RPMI8226 (cell line): ENCODE results near the gene MACC1.
A peak's percentile ranks its signal among the peaks of the same experiment; 100 is the strongest.
"Not testable (repeated sequence)": the region's sequence is repeated elsewhere in the genome, so short reads cannot be mapped to it uniquely, and the experiment has no call there.

ENCODE experiments used
- DNase-seq: peaks from one replicate; pipeline ENCODE4 v3.0.0-alpha.2; 2015

The MACC1 gene

DNA sequence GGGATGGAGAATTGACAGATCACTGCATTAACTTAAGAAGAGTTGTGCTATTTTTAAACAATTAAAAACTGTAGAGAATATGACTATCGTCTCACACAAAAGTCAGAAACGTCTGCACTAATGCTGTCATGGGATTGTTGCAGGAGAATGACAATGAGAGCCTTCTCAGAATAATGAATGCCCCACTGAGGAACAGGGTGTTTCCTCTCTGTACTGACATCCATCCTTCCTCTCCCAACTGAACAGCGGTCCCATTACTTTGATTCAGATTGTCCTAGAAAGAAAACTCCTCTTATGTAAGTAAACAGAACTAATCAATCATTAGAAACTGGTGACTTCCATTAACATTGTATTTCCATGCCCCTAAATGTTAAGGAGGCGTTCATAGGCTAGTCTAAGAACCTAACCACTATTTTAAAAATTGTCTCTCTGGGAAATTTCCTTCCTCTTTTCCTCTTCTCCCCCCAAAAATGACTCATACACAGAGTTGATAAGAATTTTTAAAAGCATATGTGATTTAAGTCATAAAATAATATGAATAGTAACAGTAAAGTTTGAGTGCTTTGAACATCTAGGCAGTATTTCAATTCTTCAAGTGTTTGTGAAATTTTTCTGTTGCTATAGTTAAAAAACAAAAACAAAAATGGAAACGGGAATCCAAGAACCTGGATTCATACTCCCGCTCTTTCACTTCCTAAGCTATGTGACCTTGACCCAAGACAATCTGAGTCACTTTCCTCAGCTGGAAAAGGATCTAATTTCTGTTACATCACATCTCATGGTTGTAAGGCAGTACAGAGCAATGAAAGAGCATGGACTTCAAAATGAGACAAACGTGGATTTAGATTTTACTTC, 12.7 kb upstream of the MACC1 start:
- DNase-seq, result no peak

- DNase-seq, result no peak
Observed at GRCh38 chr7:20229081-20229480, 11.9 kb upstream of the MACC1 start.

DNA sequence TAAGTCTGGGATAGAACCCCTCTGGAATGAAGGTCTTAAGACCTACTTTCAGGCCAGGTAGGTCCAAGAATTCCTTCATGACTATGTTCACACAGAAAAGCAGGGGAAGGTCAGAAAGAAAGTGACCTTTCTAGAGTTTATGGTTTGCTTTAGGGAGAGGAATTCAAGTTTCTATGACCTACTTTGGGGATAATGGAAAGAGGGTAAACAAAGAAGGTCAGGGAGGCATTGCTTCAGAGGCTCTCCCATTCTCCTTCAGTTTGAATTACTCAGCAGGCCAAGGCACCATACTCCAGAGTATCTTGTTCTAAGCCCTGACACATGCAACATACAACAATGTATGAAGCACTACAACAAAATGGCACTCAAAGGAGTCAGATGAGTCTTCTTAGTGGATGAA, 11.5 kb upstream of the MACC1 start:
- DNase-seq, result no peak

- no peak for DNase-seq
Observed at GRCh38 chr7:20227291-20227795, 10.2 kb upstream of the MACC1 start.

DNA sequence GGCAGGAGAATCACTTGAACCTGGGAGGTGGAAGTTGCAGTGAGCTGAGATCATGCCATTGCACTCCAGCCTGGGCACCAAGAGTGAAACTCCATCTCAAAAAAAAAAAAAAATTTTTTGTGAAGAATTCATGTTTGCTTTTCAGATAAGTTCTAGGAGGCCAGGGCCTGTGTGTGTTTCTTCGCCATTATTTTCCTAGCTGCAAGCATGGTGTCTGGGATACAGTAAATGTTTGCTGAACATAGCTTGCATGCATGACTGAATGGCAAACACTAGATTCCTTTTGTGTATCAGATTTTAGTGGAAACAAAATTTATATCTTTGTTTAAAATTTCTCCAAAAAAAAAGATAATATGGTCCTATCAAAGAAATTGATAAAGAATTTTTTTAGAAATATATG, 9.7 kb upstream of the MACC1 start:
- DNase-seq, result no peak

- no peak for DNase-seq
Observed at GRCh38 chr7:20225384-20225783, 8.2 kb upstream of the MACC1 start.

GRCh38 chr7:20224025-20224424, 6.8 kb upstream of the MACC1 start:
- no peak for DNase-seq

- no peak for DNase-seq
Observed at GRCh38 chr7:20223356-20223755, 6.2 kb upstream of the MACC1 start.

DNA sequence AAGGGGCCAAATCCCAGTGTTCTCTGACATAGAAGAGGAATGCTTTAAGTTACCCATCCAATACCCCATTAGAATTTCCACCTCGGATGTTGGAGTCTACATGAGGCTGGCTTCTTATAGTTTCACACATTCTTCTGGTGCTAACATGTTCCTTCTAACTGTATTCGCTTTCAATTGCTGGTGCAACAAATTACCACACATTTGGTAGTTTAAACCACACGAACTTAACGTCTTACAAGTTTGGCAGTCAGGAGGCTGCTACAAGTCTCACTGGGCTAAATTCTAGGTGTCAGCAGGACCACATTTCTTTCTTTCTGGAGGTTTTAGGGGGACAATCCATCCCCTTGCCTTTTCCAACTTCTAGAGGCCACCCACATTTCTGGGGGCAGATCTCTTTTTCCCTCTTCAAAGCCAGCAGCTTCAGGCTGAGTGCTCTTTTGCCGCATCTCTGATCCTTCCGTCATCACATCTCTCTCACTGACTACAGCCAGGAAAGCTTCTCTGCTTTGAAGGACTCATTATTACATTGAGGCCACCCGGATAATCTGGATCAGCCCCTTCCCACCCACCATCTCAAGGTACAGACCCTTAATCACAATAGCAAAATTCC, 5.1 kb upstream of the MACC1 start:
- no peak for DNase-seq

- DNase-seq, result peak; percentile 23
Observed at GRCh38 chr7:20220921-20221547, 3.9 kb upstream of the MACC1 start.

DNA sequence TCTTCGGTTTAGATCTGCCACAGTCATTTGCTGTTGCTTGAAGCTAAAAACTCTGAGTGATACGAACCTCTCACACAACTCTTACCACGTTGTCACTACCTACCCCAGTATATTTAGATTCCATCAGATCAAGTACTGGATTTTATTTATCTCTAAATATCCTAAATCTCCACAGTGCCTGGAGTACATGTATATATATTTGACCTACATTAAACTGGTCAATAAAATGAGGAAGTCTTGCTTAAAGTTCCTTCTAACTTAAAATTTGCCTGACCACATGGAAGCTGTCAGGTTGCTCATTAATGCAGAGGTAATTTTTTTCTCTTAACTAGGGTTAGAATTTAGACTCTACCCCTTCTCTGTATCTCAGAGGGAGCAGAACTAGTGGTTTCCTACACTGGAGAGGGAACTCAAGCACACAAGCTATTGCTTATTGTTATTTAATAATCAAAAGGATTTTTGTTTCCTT, 3.1 kb upstream of the MACC1 start:
- peak; percentile 54 for DNase-seq

DNA sequence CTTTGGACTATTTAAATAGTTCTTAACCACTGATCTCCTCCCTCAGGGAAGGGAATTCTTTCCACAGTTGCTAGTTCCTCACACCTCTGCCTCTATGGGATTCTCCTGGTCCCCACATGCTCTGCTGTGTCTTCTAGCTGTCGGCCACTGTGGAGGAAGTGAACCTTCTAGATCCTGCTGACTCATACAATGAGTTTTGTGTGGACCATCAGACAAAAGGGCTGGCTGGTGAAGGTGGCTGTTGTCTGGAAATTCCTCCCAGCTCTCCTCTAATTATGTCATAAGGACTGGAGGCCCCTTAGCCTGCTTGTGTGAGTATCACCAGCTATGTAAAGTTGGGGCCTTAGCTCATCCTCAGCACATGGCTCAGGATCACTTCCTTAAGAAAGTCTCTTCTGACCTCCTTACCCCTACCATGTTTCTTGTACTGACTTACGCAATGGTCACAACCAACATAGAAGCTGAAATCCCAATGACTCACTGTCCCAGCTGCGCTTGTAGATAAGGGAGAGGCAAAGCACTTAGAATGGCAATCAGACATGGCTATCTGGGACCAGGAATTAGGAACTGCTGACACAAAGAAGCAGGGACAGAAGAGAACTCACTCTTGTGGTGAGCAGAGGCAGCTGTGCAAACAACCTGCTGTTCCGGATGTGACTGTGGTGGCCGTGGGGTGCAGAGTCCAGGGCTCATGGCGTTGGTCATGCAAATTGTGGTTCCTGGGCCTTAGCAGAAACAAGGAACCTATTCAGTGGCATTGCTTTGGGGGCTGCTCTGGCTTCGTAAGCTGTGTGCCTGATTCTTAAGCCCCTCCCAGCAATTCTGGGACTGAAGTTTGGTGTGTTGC, 2.5 kb upstream of the MACC1 start:
- peak; percentile 98 for DNase-seq

GRCh38 chr7:20219062-20219445, 1.9 kb upstream of the MACC1 start:
- DNase-seq, result no peak

DNA sequence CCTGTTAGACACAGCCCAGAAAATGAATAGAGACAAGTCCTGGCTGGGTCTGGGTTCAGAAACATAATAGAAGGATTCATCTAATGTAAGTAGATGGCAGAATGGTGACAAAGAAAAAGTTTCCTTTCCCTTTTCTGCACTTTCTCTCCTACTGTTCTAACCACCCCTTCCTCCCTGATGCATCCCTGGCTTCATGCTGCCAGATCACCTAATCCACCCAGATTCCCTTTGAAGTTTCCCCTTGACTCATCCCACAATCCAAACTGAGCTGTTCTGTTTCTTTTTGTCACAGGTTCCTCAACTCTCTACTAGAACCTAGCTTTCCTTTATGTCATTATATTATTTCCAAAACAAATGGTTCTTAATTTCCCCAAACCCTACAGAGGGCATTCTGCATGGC, 1.1 kb upstream of the MACC1 start:
- DNase-seq, result no peak

DNA sequence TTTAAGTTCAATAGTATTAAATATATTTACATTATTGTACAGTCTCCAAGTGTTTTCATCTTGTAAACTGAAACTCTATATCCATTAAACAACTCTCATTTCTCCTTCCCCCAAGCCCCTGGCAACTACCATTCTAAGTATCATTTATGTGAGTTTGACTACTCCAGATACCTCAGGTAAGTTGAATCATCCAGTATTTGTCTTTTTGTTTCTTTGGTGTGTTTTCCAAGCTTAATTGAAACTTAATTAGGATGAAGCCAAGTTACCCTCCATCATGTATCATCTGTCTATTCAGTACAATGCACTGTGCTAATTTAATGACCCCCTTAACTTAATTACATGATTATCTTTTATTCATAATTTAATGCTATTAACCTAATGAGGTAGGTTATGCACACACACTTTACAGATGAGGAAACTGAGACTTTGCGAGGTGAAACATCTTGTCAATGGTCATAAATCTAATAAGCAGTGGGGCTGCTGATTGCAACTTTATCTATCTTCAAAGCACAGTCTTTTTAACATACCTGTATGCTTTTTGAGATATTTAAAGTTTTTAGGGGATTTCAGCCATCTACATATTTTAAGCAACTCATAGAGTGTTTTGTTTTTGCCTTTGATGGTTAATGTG, 663 bp downstream of the MACC1 start:
- DNase-seq, result no peak

- no peak for DNase-seq
Observed at GRCh38 chr7:20214921-20215669, 2.1 kb downstream of the MACC1 start.

- no peak for DNase-seq
Observed at GRCh38 chr7:20214132-20214531, 3.1 kb downstream of the MACC1 start.

DNA sequence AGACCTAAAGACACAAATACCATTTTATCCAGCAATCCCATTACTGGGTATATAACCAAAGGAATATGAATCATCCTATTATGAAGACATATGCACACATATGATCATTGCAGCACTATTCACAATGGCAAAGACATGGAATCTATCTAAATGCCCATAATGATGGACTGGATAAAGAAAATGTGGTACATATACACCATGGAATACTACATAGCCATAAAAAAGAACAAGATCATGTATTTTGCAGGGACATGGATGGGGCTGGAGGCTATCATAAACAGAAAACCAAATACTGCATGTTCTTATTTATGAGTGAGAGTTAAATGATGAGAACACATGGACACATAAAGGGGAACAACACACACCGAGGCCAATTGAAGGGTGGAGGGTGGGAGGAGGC, 3.8 kb downstream of the MACC1 start:
- no peak for DNase-seq

DNA sequence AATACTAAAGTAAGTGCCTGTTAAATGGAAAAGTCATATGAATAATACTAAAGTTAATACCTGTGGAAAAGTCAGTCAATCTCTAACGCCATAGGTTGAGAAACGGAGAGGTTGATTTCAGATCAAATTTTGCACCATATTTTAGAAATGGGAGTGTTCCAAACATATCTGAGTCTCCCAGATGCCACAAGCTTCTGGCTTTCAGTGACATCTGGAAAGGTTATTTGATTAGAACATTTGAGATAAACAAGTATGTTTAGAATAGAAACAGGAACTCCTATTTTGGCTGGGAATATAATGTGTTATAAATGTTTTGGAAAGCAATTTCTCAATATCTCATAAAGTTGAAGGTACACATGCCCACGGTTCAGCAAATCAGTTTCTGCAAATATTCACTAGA, 5.8 kb downstream of the MACC1 start:
- DNase-seq, result no peak

DNA sequence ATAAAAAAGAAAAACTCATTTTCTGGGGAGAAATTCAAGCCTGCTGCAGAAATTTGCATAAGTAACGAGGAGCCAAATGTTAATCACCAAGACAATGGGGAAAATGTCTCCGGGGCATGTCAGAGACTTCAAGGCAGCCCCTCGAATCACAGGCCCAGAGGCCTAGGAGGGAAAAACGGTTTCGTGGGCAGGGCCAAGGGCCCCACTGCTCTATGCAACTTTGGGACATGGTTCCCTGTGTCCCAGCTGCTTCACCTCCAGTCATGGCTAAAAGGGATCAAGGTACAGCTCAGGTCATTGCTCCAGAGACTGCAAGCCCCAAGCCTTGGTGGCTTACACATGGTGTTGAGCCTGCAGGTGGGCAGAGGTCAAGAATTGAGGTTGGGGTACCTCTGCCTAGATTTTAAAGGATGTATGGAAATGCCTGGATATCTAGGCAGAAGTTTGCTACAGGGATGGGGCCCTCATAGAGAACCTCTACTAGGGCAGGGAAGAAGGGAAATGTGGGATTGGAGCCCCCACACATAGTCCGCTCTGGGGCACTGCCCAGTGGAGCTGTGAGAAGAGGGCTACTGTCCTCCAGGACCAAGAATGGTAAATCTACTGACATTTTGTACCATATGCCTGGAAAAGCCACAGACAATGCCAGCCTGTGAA, 8.4 kb downstream of the MACC1 start:
- no peak for DNase-seq

GRCh38 chr7:20207811-20208210, 9.4 kb downstream of the MACC1 start:
- DNase-seq, result not testable (repeated sequence)
